H9 (cell line): ENCODE results near the gene CCIN. TPM values are rescaled to one million over a fixed set of nuclear protein-coding genes. Genes with fewer than 3 reads are reported as not detected.

Experiments
- DNase-seq: peaks from one replicate; pipeline ENCODE4 v3.0.0-alpha.2; 2017
- H2AFZ ChIP-seq: one replicate; pipeline ENCODE4 v1.6.1; 2013; ENCODE audit warnings: mild to moderate bottlenecking, low read length, control low read depth, moderate library complexity
- H2AK5ac ChIP-seq: 2 replicates; pipeline ENCODE4 v1.6.1; 2013; ENCODE audit warnings: low read length, control low read depth, mixed read lengths; ENCODE audit not compliant: insufficient read length
- H2BK120ac ChIP-seq: one replicate; pipeline ENCODE4 v1.6.1; 2013; ENCODE audit warnings: low read depth, mild to moderate bottlenecking, low read length, control low read depth, inconsistent platforms; ENCODE audit not compliant: poor library complexity, severe bottlenecking
- H2BK12ac ChIP-seq: 2 replicates; pipeline ENCODE4 v1.6.1; 2013; ENCODE audit warnings: low read length, control low read depth, mixed read lengths, low read depth; ENCODE audit not compliant: insufficient read length
- H2BK15ac ChIP-seq: 2 replicates; pipeline ENCODE4 v1.6.1; 2013; ENCODE audit warnings: low read depth, low read length, control low read depth
- H2BK20ac ChIP-seq: one replicate; pipeline ENCODE4 v1.6.1; 2013; ENCODE audit warnings: low read depth, mild to moderate bottlenecking, low read length, control low read depth, inconsistent platforms; ENCODE audit not compliant: poor library complexity, severe bottlenecking
- H2BK5ac ChIP-seq: 2 replicates; pipeline ENCODE4 v1.6.1; 2013; ENCODE audit warnings: low read length, control low read depth, mixed read lengths; ENCODE audit not compliant: insufficient read length
- H3K14ac ChIP-seq: 2 replicates; pipeline ENCODE4 v1.6.1; 2013; ENCODE audit warnings: low read length, control low read depth; ENCODE audit not compliant: insufficient read depth
- H3K18ac ChIP-seq: 2 replicates; pipeline ENCODE4 v1.6.1; 2013; ENCODE audit warnings: low read depth, mild to moderate bottlenecking, mixed read lengths, low read length, control low read depth; ENCODE audit not compliant: insufficient read length
- H3K23ac ChIP-seq: 2 replicates; pipeline ENCODE4 v1.6.1; 2013; ENCODE audit warnings: low read length, control low read depth, mixed read lengths, low read depth; ENCODE audit not compliant: insufficient read length
- H3K23me2 ChIP-seq: 2 replicates; pipeline ENCODE4 v1.6.1; 2013; ENCODE audit warnings: low read depth, mild to moderate bottlenecking, mixed read lengths, low read length, control low read depth; ENCODE audit not compliant: insufficient read length, poor library complexity, severe bottlenecking
- H3K27ac ChIP-seq: 2 replicates; pipeline ENCODE4 v1.5.1; 2013; ENCODE audit warnings: low read length, control low read depth, mixed read lengths, low read depth; ENCODE audit not compliant: insufficient read length
- H3K27me3 ChIP-seq: 2 replicates; pipeline ENCODE4 v1.6.1; 2013; ENCODE audit warnings: low read length, control low read depth, inconsistent platforms; ENCODE audit not compliant: insufficient read depth
- H3K4ac ChIP-seq: 2 replicates; pipeline ENCODE4 v1.6.1; 2013; ENCODE audit warnings: low read depth, mild to moderate bottlenecking, control low read depth, inconsistent platforms, low read length, moderate library complexity
- H3K4me1 ChIP-seq: 2 replicates; pipeline ENCODE4 v1.6.1; 2013; ENCODE audit warnings: low read length, control low read depth, inconsistent platforms; ENCODE audit not compliant: insufficient read depth
- H3K4me2 ChIP-seq: 2 replicates; pipeline ENCODE4 v1.6.1; 2013; ENCODE audit warnings: low read length, control low read depth, mixed read lengths; ENCODE audit not compliant: insufficient read length, insufficient read depth
- H3K56ac ChIP-seq: 2 replicates; pipeline ENCODE4 v1.6.1; 2013; ENCODE audit warnings: low read depth, mild to moderate bottlenecking, mixed read lengths, low read length, control low read depth; ENCODE audit not compliant: insufficient read length
- H3K79me1 ChIP-seq: 2 replicates; pipeline ENCODE4 v1.6.1; 2013; ENCODE audit warnings: low read depth, mild to moderate bottlenecking, moderate library complexity, low read length, control low read depth, inconsistent platforms; ENCODE audit not compliant: insufficient read depth, poor library complexity, severe bottlenecking
- H3K79me2 ChIP-seq: 2 replicates; pipeline ENCODE4 v1.6.1; 2013; ENCODE audit warnings: low read length, control low read depth, inconsistent platforms; ENCODE audit not compliant: insufficient read depth
- H3K9ac ChIP-seq: 2 replicates; pipeline ENCODE4 v1.6.1; 2013; ENCODE audit warnings: low read length, control low read depth, mixed read lengths; ENCODE audit not compliant: insufficient read length; ENCODE audit errors: extremely low read depth
- H3K9me3 ChIP-seq: one replicate; pipeline ENCODE4 v1.6.1; 2013; ENCODE audit warnings: low read depth, low read length, inconsistent platforms; ENCODE audit not compliant: control insufficient read depth
- H3T11ph ChIP-seq: one replicate; pipeline ENCODE4 v1.6.1; 2013; ENCODE audit warnings: mild to moderate bottlenecking, low read length, control low read depth, inconsistent platforms
- H4K20me1 ChIP-seq: one replicate; pipeline ENCODE4 v1.6.1; 2013; ENCODE audit not compliant: control insufficient read depth, insufficient read length, insufficient read depth
- H4K5ac ChIP-seq: 2 replicates; pipeline ENCODE4 v1.6.1; 2013; ENCODE audit warnings: low read depth, mild to moderate bottlenecking, mixed read lengths, low read length, control low read depth; ENCODE audit not compliant: insufficient read length
- H4K8ac ChIP-seq: replicated peaks from 2 replicates; pipeline ENCODE4 v1.6.1; 2013; ENCODE audit warnings: low read length, control low read depth, mixed read lengths, low read depth; ENCODE audit not compliant: insufficient read length
- H4K91ac ChIP-seq: 2 replicates; pipeline ENCODE4 v1.6.1; 2013; ENCODE audit warnings: low read depth, mild to moderate bottlenecking, moderate library complexity, mixed read lengths, low read length, control low read depth; ENCODE audit not compliant: insufficient read length
- H3K27ac Mint-ChIP-seq, 3 experiments: 2 replicates in 2 of 3; 3 replicates in 1 of 3; pipeline ENCODE4 v1.8.0; 2020 to 2021; ENCODE audit warnings: mixed read lengths in 3 of 3, mild to moderate bottlenecking in 1 of 3, moderate library complexity in 1 of 3
- H3K27me3 Mint-ChIP-seq: 2 replicates; pipeline ENCODE4 v1.8.0; 2021; ENCODE audit warnings: low read depth, mild to moderate bottlenecking, moderate library complexity, mixed read lengths
- H3K36me3 Mint-ChIP-seq, 3 experiments: 2 replicates in 2 of 3; 3 replicates in 1 of 3; pipeline ENCODE4 v1.8.0; 2020 to 2021; ENCODE audit warnings: low read depth in 3 of 3, mixed read lengths in 3 of 3; ENCODE audit not compliant: insufficient read depth in 1 of 3
- H3K4me1 Mint-ChIP-seq, 2 experiments: 2 replicates each; pipeline ENCODE4 v1.8.0; 2020; ENCODE audit warnings: mixed read lengths in 2 of 2
- H3K4me3 Mint-ChIP-seq, 2 experiments: 2 replicates in 1 of 2; 3 replicates in 1 of 2; pipeline ENCODE4 v1.8.0; 2020 to 2021; ENCODE audit warnings: mild to moderate bottlenecking in 2 of 2, mixed read lengths in 2 of 2, moderate library complexity in 1 of 2
- H3K9me3 Mint-ChIP-seq, 2 experiments: 2 replicates in 1 of 2; 3 replicates in 1 of 2; pipeline ENCODE4 v1.8.0; 2020; ENCODE audit warnings: mild to moderate bottlenecking in 2 of 2, mixed read lengths in 2 of 2, moderate library complexity in 1 of 2
- CTCF ChIP-seq: fragments of 200-600 bp; sonication (generic); conservative IDR thresholded peaks from 3 replicates; pipeline ENCODE4 v1.8.0; 2021; ENCODE audit warnings: antibody characterized with exemption, mild to moderate bottlenecking
- WGBS: extraction: QIAGEN DNeasy Blood & Tissue Kit; methylation state at CpG from one replicate; pipeline ENCODE4 v1.1.7; 2013; ENCODE audit warnings: missing lambda C conversion rate, low lambda C conversion rate, mixed read lengths; ENCODE audit not compliant: insufficient read length; ENCODE audit errors: extremely low coverage; 5-methylcytosine and 5-hydroxymethylcytosine counted together
- total RNA-seq: library from RNA; stranded (reverse); gene quantifications from 2 replicates; pipeline ENCODE4 v1.2.1, GENCODE V29; 2021

The CCIN gene
- total RNA-seq, 1 experiment from 2014 or later = not detected

DNA sequence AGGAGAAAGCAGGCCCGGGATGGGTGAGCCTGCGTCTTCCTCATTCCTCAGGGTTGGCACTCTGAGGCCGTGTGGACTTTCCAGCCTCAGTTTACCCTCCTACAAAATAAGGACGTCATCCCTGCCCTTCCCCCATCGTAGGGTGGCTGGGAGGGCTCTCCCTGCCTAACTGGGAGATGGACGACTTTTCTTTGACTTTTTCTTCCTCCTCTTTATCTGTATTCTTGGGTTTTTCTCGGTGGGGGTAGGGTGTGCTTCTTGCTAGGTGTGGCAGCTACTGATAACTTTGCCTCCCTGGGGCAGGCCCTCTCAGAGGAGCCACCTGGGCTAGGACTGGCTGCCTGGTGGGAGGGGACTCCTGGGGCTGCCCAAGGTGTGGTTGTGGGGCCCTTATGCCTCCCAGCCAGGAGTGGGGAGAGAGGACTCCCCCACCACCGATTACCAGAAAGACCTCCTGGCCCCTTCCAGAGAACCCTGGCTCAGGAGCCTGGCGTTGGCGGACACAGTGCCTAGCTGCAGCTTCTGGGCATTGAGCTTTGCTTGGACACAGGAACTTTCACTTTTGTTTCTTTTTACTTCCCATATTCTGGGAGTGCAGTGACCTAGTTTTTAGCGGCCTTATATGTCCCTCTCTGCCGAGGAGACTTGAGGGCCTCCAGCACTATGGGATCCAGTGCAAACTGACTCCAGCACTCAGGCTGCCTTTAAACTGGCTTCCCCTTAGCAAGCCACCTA is 26.5 kb upstream of the CCIN start:
- Mint-ChIP-seq H3K27ac (no peak overlapping the region), H3K4me1 (peaks cover 3 to 10% of the 10 kb centered on the region in 2 experiments; a peak in 2 of 4 replicates), H3K27me3 (peaks cover 58% of the 10 kb centered on the region), H3K36me3 (peaks cover 13 to 19% (median 17%) of the 10 kb centered on the region in 3 experiments; a peak in 6 of 7 replicates), H3K9me3 (peaks cover 12 to 13% of the 10 kb centered on the region in 2 experiments), H3K4me3 (no peak overlapping the region)
- Histone ChIP-seq H3K23me2 (no peaks in the 10 kb centered on the region), H4K5ac (no peak overlapping the region), H2AK5ac (no peak overlapping the region), H2BK120ac (no peak overlapping the region), H4K8ac (no peak overlapping the region), H3K9me3 (no peaks in the 10 kb centered on the region), H3T11ph (no peak overlapping the region), H2AFZ (no peak overlapping the region), H3K27me3 (peaks cover 12% of the 10 kb centered on the region), H3K9ac (no peak overlapping the region), H3K18ac (no peak overlapping the region), H3K27ac (no peak overlapping the region), H4K20me1 (no peaks in the 10 kb centered on the region), H3K4me2 (no peak overlapping the region), H2BK5ac (no peak overlapping the region), H4K91ac (no peak overlapping the region), H3K4ac (no peak overlapping the region), H3K14ac (no peak overlapping the region), H3K23ac (no peak overlapping the region), H2BK12ac (no peak overlapping the region), H3K56ac (no peak overlapping the region), H2BK20ac (no peak overlapping the region), H3K4me1 (no peaks in the 10 kb centered on the region), H3K79me2 (no peaks in the 10 kb centered on the region), H2BK15ac (no peak overlapping the region), H3K79me1 (no peaks in the 10 kb centered on the region)
- no peak for DNase-seq
- no peak for TF ChIP-seq CTCF
- no CpG with 5 or more reads among the region's 12 CpGs for WGBS
